Adrenal gland (tissue), 5 donors: ENCODE measurements around the gene RHBDL1.

Experiments
- CTCF ChIP-seq, 6 experiments: fragments of 450-650 bp in 4 of 6; fragments of 200-600 bp in 2 of 6; sonication (generic) in 1 of 6; IDR thresholded peaks; 1 replicate in 5 of 6; 2 replicates in 1 of 6; pipeline versions ENCODE4 v1.5.1 to v1.8.0; 2016 to 2021; ENCODE audit warnings: antibody characterized with exemption in 6 of 6, mild to moderate bottlenecking in 2 of 6, moderate library complexity in 1 of 6
- POLR2A ChIP-seq, 2 donors: fragments of 450-650 bp; IDR thresholded peaks; one replicate each; pipeline ENCODE4 v1.6.1; 2017; ENCODE audit warnings: antibody characterized with exemption in 2 of 2, mild to moderate bottlenecking in 2 of 2, moderate library complexity in 1 of 2
- donor health status: DM: no; HTN: no; CAD: no.

DNA sequence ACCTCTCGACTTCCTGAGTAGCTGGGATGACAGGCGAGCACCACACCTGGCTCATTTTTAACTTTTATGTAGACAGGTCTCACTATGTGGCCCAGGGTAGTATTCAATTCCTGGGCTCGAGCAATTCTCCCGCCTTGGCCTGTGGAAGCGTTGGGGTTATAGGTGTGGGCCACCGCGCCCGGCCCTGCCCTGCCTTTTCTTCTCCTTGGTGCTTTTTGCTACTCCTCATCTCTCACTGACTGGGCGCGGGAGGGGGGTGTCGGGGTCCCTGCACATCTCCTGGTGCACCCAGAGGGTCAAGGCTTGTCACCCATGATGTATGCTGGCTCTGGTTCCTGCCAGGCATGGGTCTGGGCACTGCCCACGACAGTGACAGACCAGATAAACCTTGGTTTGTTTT, 30.9 kb upstream of the RHBDL1 start:
- TF ChIP-seq CTCF (IDR thresholded peaks at IDR 0.05): no peak
- TF ChIP-seq POLR2A (IDR thresholded peaks at IDR 0.05): peak in 1 of 2 donors; percentile 2
